Panc1 (cell line): ENCODE results near the gene GFM1. TPM values are rescaled to one million over a fixed set of nuclear protein-coding genes. Genes with fewer than 3 reads are reported as not detected.

Experiments
- ATAC-seq: fragments of 200-7000 bp; cut with Tn5 transposase; 2 replicates; pipeline ENCODE4 v1.9.1; 2020; ENCODE audit warnings: mild to moderate bottlenecking, moderate library complexity
- BruUV-seq: library from RNA; stranded (reverse); fragments of 400-500 nt; replicated peaks from 2 replicates; lab custom pipeline; 2021; lab: Mats Ljungman, UMichigan
- CTCF ChIA-PET: fragments of 300-600 bp; sonication (Branson Sonifier 250); formaldehyde crosslinking; loops from one replicate; lab custom pipeline; 2022; ENCODE audit warnings: antibody characterized with exemption; lab: Charles Lee
- POLR2A ChIA-PET: fragments of 300-600 bp; sonication (Branson Sonifier 250); formaldehyde crosslinking; loops from one replicate; lab custom pipeline; 2022; ENCODE audit warnings: antibody characterized with exemption; lab: Charles Lee
- DNase-seq: peaks from one replicate; pipeline ENCODE4 v3.0.0-alpha.2; 2010; ENCODE audit warnings: low read depth, low spot score
- H3K27ac ChIP-seq: 2 replicates; pipeline ENCODE4 v1.5.1; 2011; ENCODE audit warnings: mild to moderate bottlenecking, low read length, inconsistent platforms
- H3K27me3 ChIP-seq: fragments of 200-500 bp; sonication (Bioruptor generic); 2 replicates; pipeline ENCODE4 v1.6.0; 2014; ENCODE audit warnings: low read length, inconsistent platforms; ENCODE audit not compliant: control insufficient read depth, insufficient read depth
- H3K36me3 ChIP-seq: fragments of 200-500 bp; sonication (Bioruptor generic); 2 replicates; pipeline ENCODE4 v1.5.1; 2014; ENCODE audit warnings: inconsistent platforms, mild to moderate bottlenecking, low read length, moderate library complexity; ENCODE audit not compliant: control insufficient read depth, insufficient read depth
- H3K4me1 ChIP-seq: 2 replicates; pipeline ENCODE4 v1.5.1; 2011; ENCODE audit warnings: inconsistent platforms, mild to moderate bottlenecking, low read length, moderate library complexity; ENCODE audit not compliant: control insufficient read depth, insufficient read depth
- H3K4me3 ChIP-seq, 2 experiments: 2 replicates each; pipeline ENCODE4 v1.5.1; 2011 to 2012; ENCODE audit warnings: low read depth in 2 of 2, low read length in 2 of 2, mild to moderate bottlenecking in 2 of 2, inconsistent platforms in 1 of 2, moderate library complexity in 1 of 2
- H3K9me3 ChIP-seq: fragments of 200-500 bp; sonication (Bioruptor generic); 2 replicates; pipeline ENCODE4 v1.5.1; 2014; ENCODE audit warnings: low read depth, mild to moderate bottlenecking, inconsistent platforms, low read length, moderate library complexity; ENCODE audit not compliant: control insufficient read depth, insufficient read depth
- CTCF ChIP-seq: fragments of 450-650 bp; IDR thresholded peaks from 2 replicates; pipeline ENCODE4 v1.5.1; 2017; ENCODE audit warnings: mild to moderate bottlenecking
- POLR2AphosphoS5 ChIP-seq: IDR thresholded peaks from 2 replicates; pipeline ENCODE4 v1.6.1; 2012; ENCODE audit warnings: mild to moderate bottlenecking, low read depth, low read length, moderate library complexity
- REST ChIP-seq, 2 experiments: IDR thresholded peaks; 2 replicates each; pipeline ENCODE4 v1.6.1; 2011 to 2012; ENCODE audit warnings: low read depth in 2 of 2, control low read depth in 1 of 2, low read length in 1 of 2, mild to moderate bottlenecking in 1 of 2, moderate library complexity in 1 of 2; ENCODE audit not compliant: insufficient read depth in 1 of 2
- SIN3A ChIP-seq: IDR thresholded peaks from 2 replicates; pipeline ENCODE4 v1.6.1; 2012; ENCODE audit warnings: low read depth, mild to moderate bottlenecking, low read length, moderate library complexity, borderline replicate concordance; ENCODE audit not compliant: insufficient read depth
- TCF7L2 ChIP-seq: IDR thresholded peaks from 2 replicates; pipeline ENCODE4 v1.6.1; 2011; ENCODE audit warnings: mild to moderate bottlenecking, low read depth, low read length, inconsistent platforms
- in situ Hi-C: cut with HindIII; loops from 2 replicates; pipeline ENCODE4 v1.10.0; 2016; ENCODE audit warnings: low sequenced_read_pairs, low pct_unique_long_range_greater_than_20kb
- intact Hi-C: fragments of 100-400 bp; cut with micrococcal nuclease; formaldehyde crosslinking; loops from one replicate; pipeline ENCODE4 v1.10.0; 2022; ENCODE audit not compliant: unreplicated experiment
- total RNA-seq: library from RNA; stranded (reverse); gene quantifications from one replicate; pipeline ENCODE4 v1.2.1, GENCODE V29; 2021; ENCODE audit not compliant: unreplicated experiment

GFM1 gene
- total RNA-seq, 1 experiment from 2014 or later: 59.3 TPM

GRCh38 chr3:158723991-158724390 is 79.7 kb downstream of the GFM1 start:
- TF ChIP-seq TCF7L2: no peak
- no peak for TF ChIP-seq SIN3A
- no peak for TF ChIP-seq POLR2AphosphoS5
- no peak for TF ChIP-seq CTCF
- TF ChIP-seq REST (IDR thresholded peaks at IDR 0.05; ENCODE audit: insufficient read depth in 1 of 2, low read depth in 2 of 2, low read length in 1 of 2): no peak
- no peaks in the 10 kb centered on the region for H3K9me3 ChIP-seq
- ChIA-PET POLR2A (interaction anchor here (0.5 to 1.4 kb wide), 3 partner anchors 52 to 1728 kb away, joined by 3 to 6 read pairs (median 3); partner anchors contain the start of genes LXN and MLF1), CTCF (interaction anchor here (1.6 to 2.0 kb wide), 2 partner anchors 52 to 65 kb away, joined by 6 read pairs; partner anchors contain the start of gene LXN)
- no peaks in the 10 kb centered on the region for H3K27me3 ChIP-seq
- ATAC-seq (no peak), DNase-seq (no peak)
- peak overlapping the region; percentile 94 for H3K27ac ChIP-seq
- no peaks in the 10 kb centered on the region for H3K36me3 ChIP-seq
- no peak overlapping the region for H3K4me3 ChIP-seq
- intact Hi-C loops: no loop called here
- in situ Hi-C loops: no loop called here
- peaks cover 77% of the 10 kb centered on the region for H3K4me1 ChIP-seq
- no TSS peak for BruUV-seq

GRCh38 chr3:158725348-158726011 is 81.2 kb downstream of the GFM1 start:
- in situ Hi-C loops: no loop called here
- peak; percentile 64 for ATAC-seq

More at GRCh38 chr3:158725348-158726011, 81.2 kb downstream of the GFM1 start:
- Histone ChIP-seq H3K27me3 (no peaks in the 10 kb centered on the region), H3K4me3 (peak overlapping the region in 1 of 2 experiments; percentile 9; a peak in 1 of 4 replicates), H3K9me3 (no peaks in the 10 kb centered on the region), H3K27ac (peak overlapping the region; percentile 94), H3K4me1 (peaks cover 68% of the 10 kb centered on the region), H3K36me3 (no peaks in the 10 kb centered on the region)
- CTCF ChIA-PET: interaction anchor here (0.6 to 0.9 kb wide), 2 partner anchors 61 to 66 kb away, joined by 3 read pairs; no protein-coding TSS in a partner anchor
- POLR2A ChIA-PET: interaction anchor here (0.5 to 0.8 kb wide), 2 partner anchors 29 to 66 kb away, joined by 3 read pairs; no protein-coding TSS in a partner anchor
- no peak for TF ChIP-seq CTCF
- TF ChIP-seq POLR2AphosphoS5: peak; percentile 67; the same call in 1 of the 2 replicates
- no peak for TF ChIP-seq REST (IDR thresholded peaks at IDR 0.05; ENCODE audit: insufficient read depth in 1 of 2, low read depth in 2 of 2, low read length in 1 of 2)
- TF ChIP-seq SIN3A: no peak
- peak; percentile 74 for TF ChIP-seq TCF7L2
- intact Hi-C loops: no loop called here
- no TSS peak for BruUV-seq
- DNase-seq: peak; percentile 80
